LNCaP clone FGC (cell line): ENCODE data around the gene SPA17.

Experiments used
- DNase-seq: peaks from one replicate; pipeline ENCODE4 v3.0.0-alpha.2; 2011; ENCODE audit warnings: low read depth
- H3K4me3 ChIP-seq: 2 replicates; pipeline ENCODE4 v1.5.1; 2011; ENCODE audit warnings: mild to moderate bottlenecking, low read depth, low read length, control low read depth
- TF ChIP-seq, protein P1 (sequence below): IDR thresholded peaks from 2 replicates; pipeline ENCODE4 v1.5.1; 2012; ENCODE audit warnings: mild to moderate bottlenecking; ENCODE audit not compliant: control insufficient read depth, insufficient read depth; ENCODE audit errors: extremely low read depth

The SPA17 gene

DNA sequence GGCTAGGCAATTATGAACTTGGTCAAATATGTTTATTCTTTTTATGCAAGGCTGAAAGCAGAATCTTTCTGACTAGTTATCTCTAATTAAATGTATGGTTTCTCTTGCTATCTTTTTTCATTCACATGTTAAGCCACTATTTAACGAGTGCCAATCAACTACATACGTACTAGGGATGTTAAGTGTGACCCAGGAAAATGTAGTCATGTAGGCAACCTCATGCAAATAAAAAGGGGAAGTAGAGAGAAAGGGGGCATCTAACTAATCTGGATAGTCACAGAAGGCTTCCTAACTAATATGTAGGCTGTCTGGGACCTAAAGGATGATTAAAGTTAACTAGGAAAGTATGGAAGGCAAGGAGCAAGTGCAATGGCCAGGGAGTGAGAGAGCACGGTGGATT is 27.6 kb upstream of the SPA17 start:
- no peak overlapping the region for H3K4me3 ChIP-seq
- DNase-seq = no peak
- TF ChIP-seq, protein P1, sequence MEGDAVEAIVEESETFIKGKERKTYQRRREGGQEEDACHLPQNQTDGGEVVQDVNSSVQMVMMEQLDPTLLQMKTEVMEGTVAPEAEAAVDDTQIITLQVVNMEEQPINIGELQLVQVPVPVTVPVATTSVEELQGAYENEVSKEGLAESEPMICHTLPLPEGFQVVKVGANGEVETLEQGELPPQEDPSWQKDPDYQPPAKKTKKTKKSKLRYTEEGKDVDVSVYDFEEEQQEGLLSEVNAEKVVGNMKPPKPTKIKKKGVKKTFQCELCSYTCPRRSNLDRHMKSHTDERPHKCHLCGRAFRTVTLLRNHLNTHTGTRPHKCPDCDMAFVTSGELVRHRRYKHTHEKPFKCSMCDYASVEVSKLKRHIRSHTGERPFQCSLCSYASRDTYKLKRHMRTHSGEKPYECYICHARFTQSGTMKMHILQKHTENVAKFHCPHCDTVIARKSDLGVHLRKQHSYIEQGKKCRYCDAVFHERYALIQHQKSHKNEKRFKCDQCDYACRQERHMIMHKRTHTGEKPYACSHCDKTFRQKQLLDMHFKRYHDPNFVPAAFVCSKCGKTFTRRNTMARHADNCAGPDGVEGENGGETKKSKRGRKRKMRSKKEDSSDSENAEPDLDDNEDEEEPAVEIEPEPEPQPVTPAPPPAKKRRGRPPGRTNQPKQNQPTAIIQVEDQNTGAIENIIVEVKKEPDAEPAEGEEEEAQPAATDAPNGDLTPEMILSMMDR = no peak

DNA sequence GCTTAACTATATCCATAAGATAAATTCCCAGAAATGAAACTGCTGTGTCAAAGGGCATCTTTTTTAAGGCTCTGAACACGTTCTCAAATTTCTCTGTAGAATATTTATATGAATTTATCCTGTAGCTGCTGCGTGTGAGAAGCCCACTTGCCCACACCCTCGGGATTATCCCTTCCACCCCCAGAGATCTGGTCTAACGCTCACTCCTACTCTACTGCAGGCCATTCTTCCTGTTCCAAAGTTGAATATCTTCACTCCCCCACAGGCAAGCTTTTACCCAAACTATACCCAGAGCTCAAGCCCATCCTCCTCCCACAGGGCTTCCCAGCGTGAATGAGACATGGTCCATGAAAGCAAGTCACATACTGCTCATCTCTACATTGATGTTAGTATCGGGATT is 25.1 kb upstream of the SPA17 start:
- no peak for DNase-seq
- TF ChIP-seq, protein P1 = no peak
- no peak overlapping the region for H3K4me3 ChIP-seq

DNA sequence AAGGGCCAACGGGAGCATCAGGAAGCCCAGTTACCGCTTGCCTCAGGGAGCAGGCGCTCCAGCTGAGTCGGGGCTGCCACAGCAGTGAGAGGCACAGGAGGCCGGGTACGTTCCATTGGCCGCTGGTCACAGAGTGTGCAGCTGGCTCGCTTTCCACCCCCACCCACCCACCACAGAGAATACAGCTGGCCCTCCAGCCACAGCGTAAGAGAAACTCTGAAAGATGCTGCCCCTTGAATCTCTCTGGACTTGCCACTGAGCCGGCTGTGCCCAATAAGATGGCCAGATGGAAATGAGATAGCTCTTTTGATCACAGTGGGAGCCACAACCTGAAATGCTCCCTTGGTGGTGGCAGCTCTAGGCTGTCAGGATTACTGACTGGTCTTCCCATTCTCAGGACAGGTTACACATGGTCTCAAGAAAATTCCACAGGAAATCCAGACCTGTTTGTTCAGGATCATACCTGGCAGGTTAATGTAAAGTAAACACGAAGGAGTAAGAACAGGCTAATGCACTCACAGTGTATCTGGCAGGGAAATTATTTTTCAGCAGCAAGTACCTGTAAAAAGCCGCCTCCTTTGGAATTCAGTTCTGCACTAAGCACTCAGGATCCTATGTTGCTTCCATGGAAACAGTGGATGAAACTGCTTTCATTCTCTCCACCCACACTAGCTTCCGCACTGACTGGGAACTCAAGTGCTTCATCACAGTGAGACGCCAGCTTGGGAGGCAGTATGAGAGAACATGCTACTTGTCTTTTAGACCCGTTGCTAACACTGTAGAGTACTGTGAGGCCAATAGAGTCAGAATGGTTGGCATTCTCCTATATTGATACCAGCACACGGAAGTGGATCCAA is 16.7 kb upstream of the SPA17 start:
- TF ChIP-seq, protein P1 = no peak
- H3K4me3 ChIP-seq = peak overlapping the region; percentile 10; the same call in 1 of the 2 replicates
- DNase-seq = peak; percentile 84

DNA sequence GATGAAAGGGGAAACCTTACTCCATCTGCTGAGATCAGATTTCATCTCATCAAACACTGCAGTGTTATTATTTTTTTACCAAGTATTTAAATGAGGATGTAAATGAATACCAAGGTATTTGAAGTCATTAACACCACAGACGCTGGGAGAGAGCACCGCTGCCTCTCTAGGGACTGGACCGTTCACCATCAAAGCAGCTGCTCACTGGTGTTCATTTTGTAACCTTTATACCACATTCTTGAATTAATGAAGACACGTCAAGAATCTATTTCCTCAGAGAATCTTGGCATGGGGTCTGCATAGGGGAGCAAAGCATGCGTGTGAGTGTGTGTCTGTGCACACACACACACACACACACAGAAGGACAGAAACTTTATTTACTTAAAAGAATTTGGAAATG is 15.8 kb upstream of the SPA17 start:
- no peak overlapping the region for H3K4me3 ChIP-seq
- TF ChIP-seq, protein P1 = no peak
- DNase-seq = no peak

DNA sequence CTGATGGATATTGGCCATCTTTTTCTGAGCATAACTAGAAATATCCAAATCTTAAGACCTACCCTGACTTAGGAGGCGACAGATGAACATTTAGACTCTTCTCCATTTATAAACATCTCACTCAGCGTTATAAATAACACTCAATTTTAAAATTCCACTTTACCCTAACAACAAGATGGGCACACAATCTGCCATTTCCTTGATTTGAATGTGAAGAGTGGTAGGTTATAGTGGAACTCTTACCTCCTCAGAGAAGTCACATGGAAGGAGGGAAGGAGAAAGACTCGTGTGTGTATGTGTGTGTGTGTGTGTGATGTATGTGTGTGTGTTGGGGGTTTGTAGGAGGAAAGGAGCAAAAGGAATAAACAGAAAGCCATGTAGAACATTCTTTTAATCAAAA is 15.2 kb upstream of the SPA17 start:
- H3K4me3 ChIP-seq = no peak overlapping the region
- TF ChIP-seq, protein P1 = no peak
- no peak for DNase-seq

DNA sequence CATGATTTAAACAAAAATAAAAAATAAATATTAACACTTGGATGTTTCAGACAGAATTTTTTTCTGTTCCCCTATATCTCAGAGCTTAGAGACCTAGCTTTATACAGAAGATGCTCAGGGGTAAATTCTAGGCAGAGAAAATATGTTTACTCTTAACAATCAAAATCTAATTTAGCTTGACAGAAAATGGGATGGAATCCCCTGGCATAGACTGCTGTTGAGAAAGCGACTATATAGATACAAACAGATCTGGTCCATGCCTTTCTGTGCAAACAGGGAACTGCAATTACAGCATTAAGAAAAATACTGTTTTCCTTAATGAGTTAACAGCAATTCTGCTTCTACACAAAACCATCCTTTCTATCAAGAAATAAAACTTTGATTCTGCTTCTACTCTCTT is 14.7 kb upstream of the SPA17 start:
- DNase-seq = no peak
- TF ChIP-seq, protein P1 = no peak
- no peak overlapping the region for H3K4me3 ChIP-seq

DNA sequence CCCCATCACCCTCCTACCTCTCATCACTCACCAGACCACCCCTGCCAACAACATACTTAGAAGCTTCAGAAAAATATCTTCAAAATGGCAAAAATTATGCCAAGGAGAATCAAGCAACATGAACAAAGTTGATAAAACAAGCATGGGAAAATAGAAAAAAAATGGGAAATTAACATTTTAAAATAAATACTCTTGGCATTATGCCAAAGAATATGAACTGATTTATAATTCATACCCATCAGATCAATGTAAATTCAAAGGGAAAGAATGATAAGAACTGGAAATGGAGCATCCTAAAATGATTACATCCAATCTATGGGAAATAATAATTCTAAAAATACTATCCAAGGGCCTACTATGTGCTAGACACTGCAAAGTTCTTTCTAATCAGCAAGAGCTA is 12.2 kb upstream of the SPA17 start:
- no peak for DNase-seq
- no peak overlapping the region for H3K4me3 ChIP-seq
- TF ChIP-seq, protein P1 = no peak
